Thoracic aorta (tissue), 2 donors: ENCODE data around the gene GAGE10. TPM values are rescaled to one million over a fixed set of nuclear protein-coding genes. Genes with fewer than 3 reads are reported as not detected.
"Not testable (repeated sequence)": the region's sequence is repeated elsewhere in the genome, so short reads cannot be mapped to it uniquely, and the experiment has no call there.

Source experiments
- ATAC-seq: fragments of 150-250 bp; one replicate; pipeline ENCODE4 v1.8.0; 2017; ENCODE audit warnings: low read depth; ENCODE audit not compliant: insufficient number of reproducible peaks, low FRiP score
- DNase-seq: peaks from one replicate; pipeline ENCODE4 v3.0.0-alpha.2; 2020; ENCODE audit warnings: low spot score
- H3K27ac ChIP-seq, 2 donors: fragments of 200-600 bp; sonication (generic); 1 replicate in 1 of 2; 2 replicates in 1 of 2; pipeline ENCODE4 v1.5.1; 2016; ENCODE audit warnings: mild to moderate bottlenecking in 2 of 2, moderate library complexity in 2 of 2
- H3K27me3 ChIP-seq: fragments of 200-600 bp; sonication (generic); replicated peaks from 2 replicates; pipeline ENCODE4 v1.6.0; 2016; ENCODE audit warnings: mild to moderate bottlenecking; ENCODE audit not compliant: insufficient read depth
- H3K36me3 ChIP-seq: fragments of 200-600 bp; sonication (generic); one replicate; pipeline ENCODE4 v1.5.1; 2016
- H3K4me1 ChIP-seq, 2 donors: fragments of 200-600 bp; sonication (generic); 1 replicate in 1 of 2; 2 replicates in 1 of 2; pipeline versions ENCODE4 v1.5.1 to v1.6.0; 2016; ENCODE audit warnings: low read depth in 2 of 2, mild to moderate bottlenecking in 1 of 2; ENCODE audit not compliant: control insufficient read depth in 1 of 2
- H3K4me3 ChIP-seq: fragments of 200-600 bp; sonication (generic); 2 replicates; pipeline ENCODE4 v1.5.1; 2016; ENCODE audit warnings: mild to moderate bottlenecking
- H3K9me3 ChIP-seq: fragments of 200-600 bp; sonication (generic); 2 replicates; pipeline ENCODE4 v1.5.1; 2016
- CTCF ChIP-seq: fragments of 200-600 bp; sonication (generic); IDR thresholded peaks from one replicate; pipeline ENCODE4 v1.5.1; 2019; ENCODE audit warnings: antibody characterized with exemption
- total RNA-seq, 2 donors: library from RNA; depleted of rRNA; stranded (reverse); fragments of >200 nt; gene quantifications; one replicate each; pipeline versions ENCODE4 v1.1.0 to v1.2.3, GENCODE V29; 2016

Gene GAGE10
- total RNA-seq, 2 donors from 2014 or later = not detected

- peaks cover 0 to 7% of the 10 kb centered on the region in 2 donors for H3K4me1 ChIP-seq
- ATAC-seq (no peak), DNase-seq (no peak)
- no peaks in the 10 kb centered on the region for H3K36me3 ChIP-seq
- no peak for TF ChIP-seq CTCF
- no peaks in the 10 kb centered on the region for H3K9me3 ChIP-seq
- peak overlapping the region in 1 of 2 donors; percentile 77 for H3K27ac ChIP-seq
- H3K27me3 ChIP-seq = no peaks in the 10 kb centered on the region
- H3K4me3 ChIP-seq = peak overlapping the region; percentile 73
Observed at GRCh38 chrX:49310371-49310770, 6.9 kb downstream of the GAGE10 start.

GRCh38 chrX:49312176-49312575 lies 8.7 kb downstream of the GAGE10 start:
- no peaks in the 10 kb centered on the region for H3K27me3 ChIP-seq
- no peak for DNase-seq
- H3K36me3 ChIP-seq = no peaks in the 10 kb centered on the region
- no peak overlapping the region for H3K4me3 ChIP-seq
- TF ChIP-seq CTCF = no peak
- H3K9me3 ChIP-seq = no peaks in the 10 kb centered on the region
- H3K27ac ChIP-seq = no peak overlapping the region
- H3K4me1 ChIP-seq = peaks cover 0 to 7% of the 10 kb centered on the region in 2 donors
- ATAC-seq = no peak

GRCh38 chrX:49316085-49316484 lies 12.6 kb downstream of the GAGE10 start:
- no peaks in the 10 kb centered on the region for H3K36me3 ChIP-seq
- H3K9me3 ChIP-seq = no peaks in the 10 kb centered on the region
- ATAC-seq (no peak), DNase-seq (no peak)
- no peaks in the 10 kb centered on the region for H3K27me3 ChIP-seq
- no peak overlapping the region for H3K4me3 ChIP-seq
- no peak overlapping the region for H3K27ac ChIP-seq
- no peaks in the 10 kb centered on the region for H3K4me1 ChIP-seq
- no peak for TF ChIP-seq CTCF

GRCh38 chrX:49321737-49322136 lies 18.3 kb downstream of the GAGE10 start, which contains the start of gene GAGE12J:
TSS of gene GAGE12J (plus strand) at chrX:49322037. CDS start at chrX:49323194, 1,157 bp downstream.
- not testable (repeated sequence) for H3K27me3 ChIP-seq, H3K27ac ChIP-seq, DNase-seq, H3K4me1 ChIP-seq, ATAC-seq, H3K9me3 ChIP-seq, H3K4me3 ChIP-seq, H3K36me3 ChIP-seq

GRCh38 chrX:49322266-49322665 lies 18.8 kb downstream of the GAGE10 start:
- DNase-seq, ATAC-seq, H3K27ac ChIP-seq, H3K4me3 ChIP-seq, H3K27me3 ChIP-seq, H3K4me1 ChIP-seq, H3K9me3 ChIP-seq, H3K36me3 ChIP-seq: not testable (repeated sequence)

GRCh38 chrX:49323735-49324134 lies 20.3 kb downstream of the GAGE10 start:
- not testable (repeated sequence) for H3K4me3 ChIP-seq, H3K9me3 ChIP-seq, DNase-seq, H3K27ac ChIP-seq, H3K27me3 ChIP-seq, ATAC-seq, H3K36me3 ChIP-seq, H3K4me1 ChIP-seq

- H3K36me3 ChIP-seq, H3K4me3 ChIP-seq, ATAC-seq, H3K27ac ChIP-seq, H3K9me3 ChIP-seq, H3K27me3 ChIP-seq, H3K4me1 ChIP-seq, DNase-seq: not testable (repeated sequence)
Observed at GRCh38 chrX:49330421-49330820, 27.0 kb downstream of the GAGE10 start.

GRCh38 chrX:49331282-49331681 lies 27.8 kb downstream of the GAGE10 start, which contains the start of gene GAGE13:
TSS of gene GAGE13 (plus strand) at chrX:49331582. CDS start at chrX:49332738, 1,156 bp downstream.
- H3K27ac ChIP-seq, H3K4me3 ChIP-seq, H3K4me1 ChIP-seq, H3K36me3 ChIP-seq, H3K27me3 ChIP-seq, DNase-seq, ATAC-seq, H3K9me3 ChIP-seq: not testable (repeated sequence)

- H3K4me1 ChIP-seq, H3K4me3 ChIP-seq, DNase-seq, H3K27me3 ChIP-seq, ATAC-seq, H3K27ac ChIP-seq, H3K9me3 ChIP-seq, H3K36me3 ChIP-seq: not testable (repeated sequence)
Observed at GRCh38 chrX:49331841-49332240, 28.4 kb downstream of the GAGE10 start.

GRCh38 chrX:49341449-49341848 lies 38.0 kb downstream of the GAGE10 start:
- ATAC-seq, H3K27me3 ChIP-seq, H3K9me3 ChIP-seq, DNase-seq, H3K4me3 ChIP-seq, H3K27ac ChIP-seq, H3K4me1 ChIP-seq, H3K36me3 ChIP-seq: not testable (repeated sequence)
